A375 (cell line): ENCODE measurements around the gene OBSL1. TPM values are rescaled to one million over a fixed set of nuclear protein-coding genes. Genes with fewer than 3 reads are reported as not detected.

ENCODE experiments used
- small RNA-seq: library from RNA; depleted of rRNA; stranded (forward); fragments of <200 nt; gene quantifications from one replicate; pipeline ENCODE3, GENCODE V24; 2014
- total RNA-seq: library from RNA; depleted of rRNA; stranded (reverse); fragments of >200 nt; shearing (Covaris generic); gene quantifications from 2 replicates; pipeline ENCODE4 v1.2.3, GENCODE V29; 2014; rRNA removed

OBSL1 gene
- total RNA-seq = 98.6 and 102 TPM in 2 replicates

DNA sequence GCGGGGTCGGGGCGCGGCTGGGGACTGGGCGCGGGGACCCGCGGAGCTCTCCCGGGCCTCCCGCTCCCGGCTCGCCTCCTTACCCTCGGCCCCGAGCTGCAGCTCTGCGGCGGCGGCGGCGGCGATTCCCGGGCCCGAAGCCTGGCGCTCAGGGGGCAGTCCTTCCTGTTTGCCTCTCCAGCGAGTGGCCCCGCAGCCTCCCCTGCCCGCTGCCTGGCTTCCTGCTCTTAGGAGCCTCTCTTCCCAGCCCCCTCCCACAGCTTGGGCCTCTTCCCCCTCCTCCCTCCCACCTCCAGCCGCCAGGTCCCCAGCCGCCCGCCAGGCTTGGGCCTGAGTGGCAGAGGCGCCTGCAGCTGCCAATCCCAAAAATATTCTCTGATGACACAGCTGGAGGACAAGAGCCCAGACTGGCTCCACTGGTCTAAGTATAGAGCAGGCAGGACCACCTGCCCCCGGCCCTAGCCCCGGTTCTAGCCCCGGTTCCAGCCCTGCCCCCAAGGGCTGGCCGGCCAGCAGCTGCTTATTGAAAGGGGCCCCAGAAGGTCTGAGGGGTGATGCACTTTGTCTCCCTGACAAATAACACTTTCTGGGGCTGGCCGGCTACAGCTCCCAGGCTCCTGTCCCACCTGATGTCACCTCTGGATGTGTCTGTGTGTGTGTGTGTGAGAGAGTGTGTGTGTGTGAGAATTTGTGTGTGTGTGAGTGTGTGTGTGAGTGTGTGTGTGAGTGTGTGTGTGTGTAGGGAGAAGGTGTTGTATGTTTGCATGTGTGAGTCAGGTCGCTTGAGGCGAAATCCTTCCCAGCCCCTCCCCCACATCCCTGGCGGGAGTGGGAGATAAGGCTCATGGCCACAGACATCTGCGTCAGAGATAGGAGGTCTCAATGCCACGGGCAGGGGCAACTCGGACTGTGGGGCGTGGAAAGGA lies at the start of gene OBSL1:
OBSL1 (minus strand) TSS at position 229 of the 926 bp plus-strand sequence. CDS start 307 bp downstream, outside the sequence.

DNA sequence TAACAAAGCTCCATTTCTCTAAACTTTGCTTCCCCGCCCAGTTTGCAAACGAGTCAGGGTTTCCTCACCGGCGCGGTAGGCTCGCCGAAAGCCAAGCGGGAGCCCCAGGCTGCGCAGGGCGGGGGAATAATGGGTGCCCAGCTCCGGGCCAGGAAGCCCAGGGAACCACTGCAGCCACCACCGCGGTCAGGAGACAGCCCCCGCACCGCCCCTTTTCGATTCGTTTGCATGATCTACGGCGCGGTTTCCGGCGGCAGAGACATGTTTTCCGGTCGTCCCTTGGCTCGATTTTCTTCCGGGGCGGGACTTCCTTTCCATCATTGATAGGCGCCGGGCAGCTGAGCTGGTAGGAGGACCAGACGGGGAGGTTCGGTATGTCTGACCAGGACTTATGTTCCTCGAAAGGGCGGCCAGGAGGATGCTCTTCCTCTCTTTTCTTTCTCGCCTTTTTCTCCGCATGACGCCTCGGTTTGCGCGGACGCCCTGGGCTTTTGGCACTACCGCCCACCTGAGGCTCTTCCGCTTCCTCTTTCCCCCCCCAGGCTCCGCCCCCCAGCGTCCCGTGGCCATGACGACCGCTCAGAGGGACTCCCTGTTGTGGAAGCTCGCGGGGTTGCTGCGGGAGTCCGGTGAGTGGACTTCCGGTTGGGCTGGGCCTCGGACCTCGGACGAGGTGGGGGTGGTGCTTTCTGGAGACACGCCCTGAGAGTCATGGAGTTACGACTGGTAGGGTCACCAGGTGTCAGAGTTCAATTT lies 26.4 kb upstream of the OBSL1 start, which contains the start of gene STK11IP:
STK11IP (plus strand) TSS at position 306 of the 756 bp plus-strand sequence; CDS start at position 569, 263 bp downstream.

DNA sequence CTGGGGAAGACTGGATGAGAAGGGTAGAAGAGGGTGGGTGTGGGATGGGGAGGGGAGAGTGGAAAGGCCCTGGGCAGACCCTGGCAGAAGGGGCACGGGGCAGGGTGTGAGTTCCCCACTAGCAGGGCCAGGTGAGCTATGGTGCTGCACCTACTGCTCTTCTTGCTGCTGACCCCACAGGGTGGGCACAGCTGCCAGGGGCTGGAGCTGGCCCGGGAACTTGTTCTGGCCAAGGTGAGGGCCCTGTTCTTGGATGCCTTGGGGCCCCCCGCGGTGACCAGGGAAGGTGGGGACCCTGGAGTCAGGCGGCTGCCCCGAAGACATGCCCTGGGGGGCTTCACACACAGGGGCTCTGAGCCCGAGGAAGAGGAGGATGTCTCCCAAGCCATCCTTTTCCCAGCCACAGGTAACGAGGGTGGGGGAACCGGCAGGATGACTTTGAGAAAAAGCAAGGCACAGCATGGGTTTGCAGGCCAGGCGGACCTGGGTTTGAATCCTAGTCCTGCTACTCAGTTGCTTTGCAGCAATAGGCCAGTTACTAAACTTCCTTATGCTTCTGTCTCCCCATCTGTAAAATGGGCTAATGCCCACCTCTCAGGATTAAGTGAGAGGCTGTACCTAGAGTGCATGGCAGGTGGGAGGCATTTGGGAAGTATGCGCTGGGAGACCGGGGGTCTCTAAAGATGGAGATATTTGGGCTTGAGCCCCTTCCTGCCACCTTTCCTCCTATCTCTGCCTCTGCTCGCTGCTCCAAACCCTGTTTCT lies 1.1 kb upstream of the OBSL1 start, which contains the start of gene INHA:
INHA (plus strand) TSS at position 74 of the 765 bp plus-strand sequence; CDS start at position 139, 65 bp downstream.

GRCh38 chr2:219543596-219544358 lies 27.6 kb downstream of the OBSL1 start, which contains the start of the genes CHPF and TMEM198:
Gene CHPF (minus strand): TSS chr2:219543809. CDS start chr2:219543538, 271 bp downstream.
Gene TMEM198 (plus strand): TSS chr2:219544028. CDS start chr2:219544728, 700 bp downstream.

GRCh38 chr2:219514196-219514761 lies 57.1 kb downstream of the OBSL1 start, which contains the start of gene ASIC4:
Gene ASIC4 (plus strand): TSS chr2:219514482. CDS start chr2:219514725, 243 bp downstream.

Small RNA genes lying within 50 kb of the gene (small RNA-seq; reads per million reads assigned to genes)
- gene MIR3132 = not detected
- 0.29 reads per million for gene RN7SKP213

Other genes starting within 250 kb of the OBSL1 start
- not detected in 2 replicates for gene RESP18, start 238.8 kb downstream of the OBSL1 start, total RNA-seq
- gene DNPEP, start 183.6 kb downstream of the OBSL1 start, total RNA-seq = 33.4 and 47.8 TPM in 2 replicates
- gene DES, start 153.2 kb downstream of the OBSL1 start, total RNA-seq = not detected in 2 replicates
- gene SPEG, start 136.7 kb downstream of the OBSL1 start, total RNA-seq = 8.8 and 14.3 TPM in 2 replicates
- 21.9 and 27.4 TPM in 2 replicates for gene GMPPA, start 72.6 kb downstream of the OBSL1 start, total RNA-seq
- gene ASIC4, start 57.1 kb downstream of the OBSL1 start, total RNA-seq = 0.11 and 0.15 TPM in 2 replicates
- gene CHPF, start 27.7 kb downstream of the OBSL1 start, total RNA-seq = 106 and 121 TPM in 2 replicates
- gene TMEM198, start 27.5 kb downstream of the OBSL1 start, total RNA-seq = 4.2 and 4.3 TPM in 2 replicates
- 0.83 and 1.7 TPM in 2 replicates for gene INHA, start 771 bp upstream of the OBSL1 start, total RNA-seq
- gene STK11IP, start 26.3 kb upstream of the OBSL1 start, total RNA-seq = 26.5 and 31.3 TPM in 2 replicates
- 6.8 and 9.2 TPM in 2 replicates for gene SLC4A3, start 56.1 kb upstream of the OBSL1 start, total RNA-seq